ENCODE measurements around the gene ZNF19.
"Not testable (repeated sequence)": the region's sequence is repeated elsewhere in the genome, so short reads cannot be mapped to it uniquely, and the experiment has no call there.

Gene ZNF19

GRCh38 chr16:71515026-71515425 lies 25.9 kb upstream of the ZNF19 start:
- H3K9me3 ChIP-seq (ENCODE audit: control insufficient read depth, low read length): no peaks in the 10 kb centered on the region
- no peak for DNase-seq
- H3K4me1 ChIP-seq (ENCODE audit: control insufficient read depth, insufficient read depth, low read length, poor library complexity, severe bottlenecking): no peaks in the 10 kb centered on the region

GRCh38 chr16:71514476-71514875 lies 25.4 kb upstream of the ZNF19 start:
- DNase-seq: no peak
- no peaks in the 10 kb centered on the region for H3K4me1 ChIP-seq (ENCODE audit: control insufficient read depth, insufficient read depth, low read length, poor library complexity, severe bottlenecking)
- H3K27ac ChIP-seq (ENCODE audit: insufficient read depth, low read length, poor library complexity, severe bottlenecking): no peak overlapping the region
- H3K9me3 ChIP-seq (ENCODE audit: control insufficient read depth, low read length): no peaks in the 10 kb centered on the region
- H3K4me3 ChIP-seq (ENCODE audit: insufficient read depth, low read depth, low read length, poor library complexity, severe bottlenecking): no peak overlapping the region
- no peaks in the 10 kb centered on the region for H3K36me3 ChIP-seq (ENCODE audit: control insufficient read depth, insufficient read depth, low read length)
- no peaks in the 10 kb centered on the region for H3K27me3 ChIP-seq (replicated peaks; ENCODE audit: control insufficient read depth, insufficient read depth, low read length, poor library complexity, severe bottlenecking)

More at GRCh38 chr16:71515026-71515425, 25.9 kb upstream of the ZNF19 start:
- no peaks in the 10 kb centered on the region for H3K27me3 ChIP-seq (replicated peaks; ENCODE audit: control insufficient read depth, insufficient read depth, low read length, poor library complexity, severe bottlenecking)
- H3K4me3 ChIP-seq (ENCODE audit: insufficient read depth, low read depth, low read length, poor library complexity, severe bottlenecking): no peak overlapping the region
- no peaks in the 10 kb centered on the region for H3K36me3 ChIP-seq (ENCODE audit: control insufficient read depth, insufficient read depth, low read length)
- H3K27ac ChIP-seq (ENCODE audit: insufficient read depth, low read length, poor library complexity, severe bottlenecking): no peak overlapping the region

- no peaks in the 10 kb centered on the region for H3K4me1 ChIP-seq (ENCODE audit: control insufficient read depth, insufficient read depth, low read length, poor library complexity, severe bottlenecking)
- no peak overlapping the region for H3K27ac ChIP-seq (ENCODE audit: insufficient read depth, low read length, poor library complexity, severe bottlenecking)
- H3K9me3 ChIP-seq (ENCODE audit: control insufficient read depth, low read length): no peaks in the 10 kb centered on the region
- no peak overlapping the region for H3K4me3 ChIP-seq (ENCODE audit: insufficient read depth, low read depth, low read length, poor library complexity, severe bottlenecking)
- DNase-seq: no peak
- H3K36me3 ChIP-seq (ENCODE audit: control insufficient read depth, insufficient read depth, low read length): no peaks in the 10 kb centered on the region
- H3K27me3 ChIP-seq (replicated peaks; ENCODE audit: control insufficient read depth, insufficient read depth, low read length, poor library complexity, severe bottlenecking): no peaks in the 10 kb centered on the region
Measured at GRCh38 chr16:71513302-71513701, 24.2 kb upstream of the ZNF19 start.

GRCh38 chr16:71507061-71507460 lies 17.9 kb upstream of the ZNF19 start:
- no peaks in the 10 kb centered on the region for H3K9me3 ChIP-seq (ENCODE audit: control insufficient read depth, low read length)
- no peaks in the 10 kb centered on the region for H3K27me3 ChIP-seq (replicated peaks; ENCODE audit: control insufficient read depth, insufficient read depth, low read length, poor library complexity, severe bottlenecking)
- no peak overlapping the region for H3K27ac ChIP-seq (ENCODE audit: insufficient read depth, low read length, poor library complexity, severe bottlenecking)
- no peaks in the 10 kb centered on the region for H3K36me3 ChIP-seq (ENCODE audit: control insufficient read depth, insufficient read depth, low read length)
- DNase-seq: no peak
- no peaks in the 10 kb centered on the region for H3K4me1 ChIP-seq (ENCODE audit: control insufficient read depth, insufficient read depth, low read length, poor library complexity, severe bottlenecking)
- H3K4me3 ChIP-seq (ENCODE audit: insufficient read depth, low read depth, low read length, poor library complexity, severe bottlenecking): no peak overlapping the region

- no peaks in the 10 kb centered on the region for H3K27me3 ChIP-seq (replicated peaks; ENCODE audit: control insufficient read depth, insufficient read depth, low read length, poor library complexity, severe bottlenecking)
- no peak overlapping the region for H3K27ac ChIP-seq (ENCODE audit: insufficient read depth, low read length, poor library complexity, severe bottlenecking)
- no peak for DNase-seq
Measured at GRCh38 chr16:71504901-71505300, 15.8 kb upstream of the ZNF19 start.

GRCh38 chr16:71504051-71504450 lies 14.9 kb upstream of the ZNF19 start:
- not testable (repeated sequence) for H3K9me3 ChIP-seq (ENCODE audit: control insufficient read depth, low read length); H3K4me1 ChIP-seq (ENCODE audit: control insufficient read depth, insufficient read depth, low read length, poor library complexity, severe bottlenecking); H3K4me3 ChIP-seq (ENCODE audit: insufficient read depth, low read depth, low read length, poor library complexity, severe bottlenecking); H3K36me3 ChIP-seq (ENCODE audit: control insufficient read depth, insufficient read depth, low read length); H3K27me3 ChIP-seq (replicated peaks; ENCODE audit: control insufficient read depth, insufficient read depth, low read length, poor library complexity, severe bottlenecking); H3K27ac ChIP-seq (ENCODE audit: insufficient read depth, low read length, poor library complexity, severe bottlenecking); DNase-seq

More at GRCh38 chr16:71504901-71505300, 15.8 kb upstream of the ZNF19 start:
- Histone ChIP-seq H3K4me3 (ENCODE audit: insufficient read depth, low read depth, low read length, poor library complexity, severe bottlenecking) (no peak overlapping the region), H3K36me3 (ENCODE audit: control insufficient read depth, insufficient read depth, low read length) (no peaks in the 10 kb centered on the region), H3K4me1 (ENCODE audit: control insufficient read depth, insufficient read depth, low read length, poor library complexity, severe bottlenecking) (no peaks in the 10 kb centered on the region), H3K9me3 (ENCODE audit: control insufficient read depth, low read length) (no peaks in the 10 kb centered on the region)

GRCh38 chr16:71501547-71501946 lies 12.4 kb upstream of the ZNF19 start:
- Histone ChIP-seq H3K36me3 (ENCODE audit: control insufficient read depth, insufficient read depth, low read length) (no peaks in the 10 kb centered on the region), H3K4me3 (ENCODE audit: insufficient read depth, low read depth, low read length, poor library complexity, severe bottlenecking) (no peak overlapping the region)

GRCh38 chr16:71500964-71501363 lies 11.8 kb upstream of the ZNF19 start:
- no peaks in the 10 kb centered on the region for H3K36me3 ChIP-seq (ENCODE audit: control insufficient read depth, insufficient read depth, low read length)
- H3K4me1 ChIP-seq (ENCODE audit: control insufficient read depth, insufficient read depth, low read length, poor library complexity, severe bottlenecking): no peaks in the 10 kb centered on the region
- H3K9me3 ChIP-seq (ENCODE audit: control insufficient read depth, low read length): no peaks in the 10 kb centered on the region
- no peak for DNase-seq
- H3K27me3 ChIP-seq (replicated peaks; ENCODE audit: control insufficient read depth, insufficient read depth, low read length, poor library complexity, severe bottlenecking): no peaks in the 10 kb centered on the region
- H3K27ac ChIP-seq (ENCODE audit: insufficient read depth, low read length, poor library complexity, severe bottlenecking): no peak overlapping the region
- H3K4me3 ChIP-seq (ENCODE audit: insufficient read depth, low read depth, low read length, poor library complexity, severe bottlenecking): no peak overlapping the region

More at GRCh38 chr16:71501547-71501946, 12.4 kb upstream of the ZNF19 start:
- no peak for DNase-seq
- no peaks in the 10 kb centered on the region for H3K9me3 ChIP-seq (ENCODE audit: control insufficient read depth, low read length)
- no peaks in the 10 kb centered on the region for H3K4me1 ChIP-seq (ENCODE audit: control insufficient read depth, insufficient read depth, low read length, poor library complexity, severe bottlenecking)
- H3K27me3 ChIP-seq (replicated peaks; ENCODE audit: control insufficient read depth, insufficient read depth, low read length, poor library complexity, severe bottlenecking): no peaks in the 10 kb centered on the region
- no peak overlapping the region for H3K27ac ChIP-seq (ENCODE audit: insufficient read depth, low read length, poor library complexity, severe bottlenecking)

- no peaks in the 10 kb centered on the region for H3K27me3 ChIP-seq (replicated peaks; ENCODE audit: control insufficient read depth, insufficient read depth, low read length, poor library complexity, severe bottlenecking)
- peak in 2 of 3 donors; percentile 2 to 21 for DNase-seq
- no peaks in the 10 kb centered on the region for H3K9me3 ChIP-seq (ENCODE audit: control insufficient read depth, low read length)
- H3K4me1 ChIP-seq (ENCODE audit: control insufficient read depth, insufficient read depth, low read length, poor library complexity, severe bottlenecking): no peaks in the 10 kb centered on the region
- no peak overlapping the region for H3K27ac ChIP-seq (ENCODE audit: insufficient read depth, low read length, poor library complexity, severe bottlenecking)
- no peaks in the 10 kb centered on the region for H3K36me3 ChIP-seq (ENCODE audit: control insufficient read depth, insufficient read depth, low read length)
- no peak overlapping the region for H3K4me3 ChIP-seq (ENCODE audit: insufficient read depth, low read depth, low read length, poor library complexity, severe bottlenecking)
Measured at GRCh38 chr16:71499775-71500364, 10.7 kb upstream of the ZNF19 start.

- Histone ChIP-seq H3K27ac (ENCODE audit: insufficient read depth, low read length, poor library complexity, severe bottlenecking) (no peak overlapping the region), H3K4me1 (ENCODE audit: control insufficient read depth, insufficient read depth, low read length, poor library complexity, severe bottlenecking) (no peaks in the 10 kb centered on the region), H3K9me3 (ENCODE audit: control insufficient read depth, low read length) (no peaks in the 10 kb centered on the region), H3K4me3 (ENCODE audit: insufficient read depth, low read depth, low read length, poor library complexity, severe bottlenecking) (no peak overlapping the region), H3K27me3 (replicated peaks; ENCODE audit: control insufficient read depth, insufficient read depth, low read length, poor library complexity, severe bottlenecking) (no peaks in the 10 kb centered on the region), H3K36me3 (ENCODE audit: control insufficient read depth, insufficient read depth, low read length) (no peaks in the 10 kb centered on the region)
- no peak for DNase-seq
Measured at GRCh38 chr16:71498031-71498430, 8.9 kb upstream of the ZNF19 start.

Measured in effector memory CD4-positive, alpha-beta T cell (primary cell).